Activated CD8-positive, alpha-beta T cell treated with anti-CD3 and anti-CD28 coated beads for 36 hours (primary cell): ENCODE measurements around the gene KDM5B. TPM values are rescaled to one million over a fixed set of nuclear protein-coding genes. Genes with fewer than 3 reads are reported as not detected.

Source experiments
- ATAC-seq: fragments of 200-7000 bp; cut with Tn5 transposase; one replicate; pipeline ENCODE4 v1.10.0; 2021; ENCODE audit warnings: mild to moderate bottlenecking, moderate library complexity
- CTCF ChIA-PET: fragments of 350-600 bp; sonication (Branson Sonifier 250); formaldehyde crosslinking; loops from one replicate; lab custom pipeline; 2021; ENCODE audit warnings: antibody characterized with exemption; lab: Charles Lee
- POLR2A ChIA-PET: fragments of 350-600 bp; sonication (Branson Sonifier 250); formaldehyde crosslinking; loops from one replicate; lab custom pipeline; 2021; ENCODE audit warnings: antibody characterized with exemption; lab: Charles Lee
- DNase-seq: peaks from one replicate; pipeline ENCODE4 v3.0.0-alpha.2; 2020
- H3K27ac Mint-ChIP-seq: one replicate; pipeline ENCODE4 v1.8.0; 2021; ENCODE audit warnings: mild to moderate bottlenecking, mixed read lengths
- H3K27me3 Mint-ChIP-seq: one replicate; pipeline ENCODE4 v1.8.0; 2021; ENCODE audit warnings: mixed read lengths
- H3K36me3 Mint-ChIP-seq: one replicate; pipeline ENCODE4 v1.8.0; 2021; ENCODE audit warnings: low read depth, mixed read lengths
- H3K4me1 Mint-ChIP-seq: one replicate; pipeline ENCODE4 v1.8.0; 2021; ENCODE audit warnings: low read depth, mixed read lengths
- H3K4me3 Mint-ChIP-seq: one replicate; pipeline ENCODE4 v1.8.0; 2021; ENCODE audit warnings: mild to moderate bottlenecking, moderate library complexity, mixed read lengths
- H3K9me3 Mint-ChIP-seq: one replicate; pipeline ENCODE4 v1.8.0; 2021; ENCODE audit warnings: mixed read lengths
- CTCF ChIP-seq: fragments of 200-600 bp; IDR thresholded peaks from one replicate; pipeline ENCODE4 v1.8.0; 2022; ENCODE audit warnings: antibody characterized with exemption, mild to moderate bottlenecking
- intact Hi-C: fragments of 100-400 bp; cut with micrococcal nuclease; formaldehyde crosslinking; loops from one replicate; pipeline ENCODE4 v1.10.0; 2022
- total RNA-seq, 2 experiments: library from RNA; stranded (reverse); gene quantifications; one replicate each; pipeline ENCODE4 v1.2.3, GENCODE V29; 2021

Gene KDM5B
- total RNA-seq, 2 experiments from 2014 or later, result 54.8 to 60.3 TPM

GRCh38 chr1:202806845-202807450 lies 1.3 kb downstream of the KDM5B start:
- no peaks in the 10 kb centered on the region for H3K9me3 Mint-ChIP-seq
- intact Hi-C loops, result no loop called here
- H3K36me3 Mint-ChIP-seq, result peaks cover 5% of the 10 kb centered on the region
- ATAC-seq, result peak; percentile 4
- H3K4me3 Mint-ChIP-seq, result peak overlapping the region; percentile 80
- H3K27me3 Mint-ChIP-seq, result peaks cover 4% of the 10 kb centered on the region
- POLR2A ChIA-PET, result interaction anchor here (1.0 kb wide), 2 partner anchors 11 to 200 kb away, joined by 3 read pairs; no protein-coding TSS in a partner anchor
- peak; percentile 43 for DNase-seq
- peak overlapping the region; percentile 96 for H3K27ac Mint-ChIP-seq
- no peak for TF ChIP-seq CTCF
- peaks cover 69% of the 10 kb centered on the region for H3K4me1 Mint-ChIP-seq
- CTCF ChIA-PET, result interaction anchor here (0.9 kb wide), 1 partner anchor 11 kb away, joined by 3 read pairs; no protein-coding TSS in a partner anchor

GRCh38 chr1:202805886-202806844 lies 2.1 kb downstream of the KDM5B start:
- H3K36me3 Mint-ChIP-seq, result peaks cover 5% of the 10 kb centered on the region

GRCh38 chr1:202804126-202804525 lies 4.1 kb downstream of the KDM5B start:
- ChIA-PET CTCF (interaction anchor here (1.2 kb wide), 1 partner anchor 195 kb away, joined by 4 read pairs; no protein-coding TSS in a partner anchor), POLR2A (interaction anchor here (0.6 kb wide), 1 partner anchor 491 kb away, joined by 3 read pairs; no protein-coding TSS in a partner anchor)
- H3K4me3 Mint-ChIP-seq, result peak overlapping the region; percentile 80
- H3K27ac Mint-ChIP-seq, result peak overlapping the region; percentile 96
- H3K9me3 Mint-ChIP-seq, result no peaks in the 10 kb centered on the region
- peaks cover 65% of the 10 kb centered on the region for H3K4me1 Mint-ChIP-seq
- intact Hi-C loops, result no loop called here
- DNase-seq (no peak), ATAC-seq (no peak)
- no peak for TF ChIP-seq CTCF
- H3K36me3 Mint-ChIP-seq, result peaks cover 11% of the 10 kb centered on the region
- peaks cover 3% of the 10 kb centered on the region for H3K27me3 Mint-ChIP-seq

More at GRCh38 chr1:202805886-202806844, 2.1 kb downstream of the KDM5B start:
- Mint-ChIP-seq H3K4me1 (peaks cover 69% of the 10 kb centered on the region), H3K4me3 (peak overlapping the region; percentile 80), H3K9me3 (no peaks in the 10 kb centered on the region), H3K27me3 (peaks cover 3% of the 10 kb centered on the region), H3K27ac (peak overlapping the region; percentile 96)
- CTCF ChIA-PET, result interaction anchor here (0.9 to 1.0 kb wide), 2 partner anchors 10 to 82 kb away, joined by 3 to 4 read pairs; partner anchors contain the start of gene RABIF
- peak; percentile 38 for DNase-seq
- ATAC-seq, result peak; percentile 12
- intact Hi-C loops, result no loop called here
- TF ChIP-seq CTCF, result no peak
- POLR2A ChIA-PET, result interaction anchor here (0.6 to 1.0 kb wide), 4 partner anchors 10 to 200 kb away, joined by 3 to 5 read pairs (median 3); no protein-coding TSS in a partner anchor

DNA sequence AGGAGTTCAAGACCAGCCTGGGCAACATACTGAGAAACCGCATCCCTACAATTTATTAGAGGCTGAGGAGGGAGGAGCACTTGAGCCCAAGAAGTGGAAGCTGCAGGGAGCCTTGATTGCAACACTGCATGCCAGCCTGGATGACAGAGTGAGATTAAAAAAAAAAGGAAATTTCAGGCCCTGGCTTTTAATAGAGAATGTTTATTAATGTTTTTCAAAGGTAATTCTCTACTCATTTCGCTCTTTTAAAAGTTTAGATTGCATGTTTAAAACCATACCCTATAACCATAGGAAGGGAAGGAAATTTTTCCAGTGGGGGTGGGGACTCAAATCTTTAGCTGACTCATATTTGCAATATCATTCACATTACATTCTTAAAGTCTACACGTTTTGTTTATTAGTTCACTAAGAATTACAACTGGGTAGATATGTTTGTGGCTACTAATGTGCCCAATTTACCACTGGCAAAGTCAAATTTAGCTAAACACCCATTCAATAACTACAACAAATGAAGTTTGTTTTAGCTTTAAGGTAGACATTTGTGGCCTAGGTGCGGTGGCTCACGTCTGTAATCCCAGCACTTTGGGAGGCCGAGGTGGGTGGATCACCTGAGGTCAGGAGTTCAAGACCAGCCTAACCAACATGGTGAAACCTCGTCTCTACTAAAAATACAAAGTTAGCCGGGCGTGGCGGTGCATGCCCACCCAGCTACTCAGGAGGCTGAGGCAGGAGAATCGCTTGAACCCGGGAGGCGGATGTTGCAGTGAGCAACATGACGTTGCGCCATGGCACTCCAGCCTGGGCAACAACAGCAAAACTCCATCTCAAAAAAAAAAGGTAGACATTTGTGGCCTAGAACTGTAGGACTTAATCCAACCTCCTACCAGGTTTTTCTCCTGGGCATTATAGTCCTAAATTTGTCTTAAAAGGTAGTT lies 5.0 kb downstream of the KDM5B start:
- no peak for TF ChIP-seq CTCF
- H3K9me3 Mint-ChIP-seq, result no peaks in the 10 kb centered on the region
- peaks cover 64% of the 10 kb centered on the region for H3K4me1 Mint-ChIP-seq
- peak overlapping the region; percentile 96 for H3K27ac Mint-ChIP-seq
- POLR2A ChIA-PET, result no interaction called here
- no peak for DNase-seq
- ATAC-seq, result no peak
- CTCF ChIA-PET, result interaction anchor here (0.6 to 0.8 kb wide), 2 partner anchors 22 to 53 kb away, joined by 3 read pairs; no protein-coding TSS in a partner anchor
- intact Hi-C loops, result no loop called here
- no peaks in the 10 kb centered on the region for H3K27me3 Mint-ChIP-seq
- peaks cover 11% of the 10 kb centered on the region for H3K36me3 Mint-ChIP-seq
- no peak overlapping the region for H3K4me3 Mint-ChIP-seq
